Measurements from ENCODE around the gene FOXG1.

DNA sequence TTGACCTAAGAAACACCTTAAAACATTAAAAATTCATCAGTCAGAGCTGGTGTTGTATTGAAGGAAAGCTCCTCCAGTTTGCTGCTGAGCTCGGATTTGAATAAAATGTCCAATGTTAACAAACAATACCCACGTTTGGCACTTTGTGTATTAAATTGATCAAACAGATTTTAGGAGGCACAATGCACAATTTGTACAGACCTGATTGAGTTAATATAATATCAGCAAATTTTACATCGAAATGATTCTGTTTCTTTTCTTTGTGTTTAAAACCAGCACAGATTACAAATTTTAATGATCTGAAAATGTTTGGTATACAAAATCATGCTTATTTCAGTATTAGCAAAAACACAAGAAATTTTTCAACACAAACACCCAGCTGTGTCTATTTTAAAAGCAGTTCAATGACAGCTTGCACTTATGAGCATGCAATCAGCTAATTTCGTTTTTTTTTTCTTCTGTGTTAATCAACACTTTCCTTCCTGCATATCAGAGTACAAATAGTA, 2.8 kb upstream of the FOXG1 start:
- no peak for TF ChIP-seq EP300 (IDR thresholded peaks at IDR 0.05)
- TF ChIP-seq, protein P1, sequence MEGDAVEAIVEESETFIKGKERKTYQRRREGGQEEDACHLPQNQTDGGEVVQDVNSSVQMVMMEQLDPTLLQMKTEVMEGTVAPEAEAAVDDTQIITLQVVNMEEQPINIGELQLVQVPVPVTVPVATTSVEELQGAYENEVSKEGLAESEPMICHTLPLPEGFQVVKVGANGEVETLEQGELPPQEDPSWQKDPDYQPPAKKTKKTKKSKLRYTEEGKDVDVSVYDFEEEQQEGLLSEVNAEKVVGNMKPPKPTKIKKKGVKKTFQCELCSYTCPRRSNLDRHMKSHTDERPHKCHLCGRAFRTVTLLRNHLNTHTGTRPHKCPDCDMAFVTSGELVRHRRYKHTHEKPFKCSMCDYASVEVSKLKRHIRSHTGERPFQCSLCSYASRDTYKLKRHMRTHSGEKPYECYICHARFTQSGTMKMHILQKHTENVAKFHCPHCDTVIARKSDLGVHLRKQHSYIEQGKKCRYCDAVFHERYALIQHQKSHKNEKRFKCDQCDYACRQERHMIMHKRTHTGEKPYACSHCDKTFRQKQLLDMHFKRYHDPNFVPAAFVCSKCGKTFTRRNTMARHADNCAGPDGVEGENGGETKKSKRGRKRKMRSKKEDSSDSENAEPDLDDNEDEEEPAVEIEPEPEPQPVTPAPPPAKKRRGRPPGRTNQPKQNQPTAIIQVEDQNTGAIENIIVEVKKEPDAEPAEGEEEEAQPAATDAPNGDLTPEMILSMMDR (IDR thresholded peaks at IDR 0.05), result no peak
- TF ChIP-seq POLR2A (IDR thresholded peaks at IDR 0.05), result no peak
